ENCODE results near the gene TMEM127.

TMEM127 gene

GRCh38 chr2:96209729-96210085 is 56.1 kb downstream of the TMEM127 start:
- H3K4me1 ChIP-seq (ENCODE audit: insufficient read depth, insufficient read length), result peaks cover 6% of the 10 kb centered on the region
- H3K27me3 ChIP-seq (ENCODE audit: insufficient read depth, insufficient read length), result no peaks in the 10 kb centered on the region
- H3K36me3 ChIP-seq (ENCODE audit: insufficient read depth, insufficient read length, low read length), result peaks cover 13% of the 10 kb centered on the region
- H3K9ac ChIP-seq (ENCODE audit: insufficient read length, low read depth), result peak overlapping the region; percentile 57
- no peaks in the 10 kb centered on the region for H3K9me3 ChIP-seq (ENCODE audit: insufficient read depth, low read length)
- no peak for DNase-seq (ENCODE audit: low read depth, low spot score)
- TF ChIP-seq YY1 (IDR thresholded peaks at IDR 0.05; ENCODE audit: insufficient read depth, insufficient read length) (no peak), SUZ12 (IDR thresholded peaks at IDR 0.05; ENCODE audit: extremely low read depth, insufficient read depth, insufficient read length) (no peak), ZNF274 (IDR thresholded peaks at IDR 0.05; ENCODE audit: low read depth, low read length) (no peak)
- H3K4me3 ChIP-seq (ENCODE audit: insufficient read length, low read depth), result peak overlapping the region; percentile 96

DNA sequence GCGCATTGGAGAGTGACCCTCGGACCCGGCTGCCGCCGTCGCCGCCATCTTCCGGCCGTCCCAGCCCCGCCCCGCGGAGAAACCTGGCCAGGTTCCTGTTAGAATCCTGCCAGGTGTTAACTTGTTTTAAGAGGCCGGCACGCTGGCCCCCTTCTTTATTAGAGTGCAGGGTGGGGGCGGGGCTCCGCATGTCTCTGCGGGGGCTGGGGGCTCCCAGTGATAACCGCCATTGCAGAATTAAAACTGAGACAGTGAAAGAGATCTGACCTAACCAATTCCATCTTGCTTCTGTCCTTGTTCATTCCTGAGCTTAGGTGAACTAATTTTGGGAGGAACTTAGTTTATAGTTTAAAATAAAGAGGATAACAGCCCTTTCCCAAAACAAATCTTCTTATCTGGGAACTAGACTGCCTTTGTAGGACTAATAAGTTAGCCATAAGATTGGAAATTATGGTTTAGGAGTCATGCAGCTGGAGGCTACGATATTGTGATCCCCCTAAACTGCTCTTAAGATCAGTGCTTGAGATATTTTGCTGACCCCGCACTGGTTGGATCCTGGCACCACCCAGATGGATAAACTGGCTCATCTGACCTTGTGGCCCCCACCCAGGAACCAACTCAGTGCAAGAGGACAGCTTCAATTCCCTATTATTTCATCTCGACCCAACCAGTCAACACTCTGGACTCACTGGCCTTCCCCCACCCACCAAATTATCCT is 56.6 kb downstream of the TMEM127 start:
- peaks cover 6% of the 10 kb centered on the region for H3K4me1 ChIP-seq (ENCODE audit: insufficient read depth, insufficient read length)
- TF ChIP-seq YY1 (IDR thresholded peaks at IDR 0.05; ENCODE audit: insufficient read depth, insufficient read length) (peak; percentile 59), SUZ12 (IDR thresholded peaks at IDR 0.05; ENCODE audit: extremely low read depth, insufficient read depth, insufficient read length) (no peak)
- peaks cover 13% of the 10 kb centered on the region for H3K36me3 ChIP-seq (ENCODE audit: insufficient read depth, insufficient read length, low read length)
- peak overlapping the region; percentile 96 for H3K4me3 ChIP-seq (ENCODE audit: insufficient read length, low read depth)
- peak overlapping the region; percentile 57 for H3K9ac ChIP-seq (ENCODE audit: insufficient read length, low read depth)
- no peak for DNase-seq (ENCODE audit: low read depth, low spot score)
- no peaks in the 10 kb centered on the region for H3K27me3 ChIP-seq (ENCODE audit: insufficient read depth, insufficient read length)
- no peaks in the 10 kb centered on the region for H3K9me3 ChIP-seq (ENCODE audit: insufficient read depth, low read length)

GRCh38 chr2:96208143-96209010 is 57.4 kb downstream of the TMEM127 start, which contains the start of gene STARD7:
Gene STARD7, minus strand, starts transcription at chr2:96208827. Its CDS starts 393 bp downstream, at chr2:96208434.
- no peaks in the 10 kb centered on the region for H3K27me3 ChIP-seq (ENCODE audit: insufficient read depth, insufficient read length)
- H3K9ac ChIP-seq (ENCODE audit: insufficient read length, low read depth), result peak within 1 kb of the TSS; percentile 100
- peaks cover 15% of the 10 kb centered on the region for H3K36me3 ChIP-seq (ENCODE audit: insufficient read depth, insufficient read length, low read length)
- TF ChIP-seq ZNF274 (IDR thresholded peaks at IDR 0.05; ENCODE audit: low read depth, low read length) (no peak), YY1 (IDR thresholded peaks at IDR 0.05; ENCODE audit: insufficient read depth, insufficient read length) (no peak), SUZ12 (IDR thresholded peaks at IDR 0.05; ENCODE audit: extremely low read depth, insufficient read depth, insufficient read length) (no peak)
- peak within 1 kb of the TSS; percentile 96 for H3K4me3 ChIP-seq (ENCODE audit: insufficient read length, low read depth)
- no peaks in the 10 kb centered on the region for H3K9me3 ChIP-seq (ENCODE audit: insufficient read depth, low read length)
- peak; percentile 99 for DNase-seq (ENCODE audit: low read depth, low spot score)
- H3K4me1 ChIP-seq (ENCODE audit: insufficient read depth, insufficient read length), result peaks cover 6% of the 10 kb centered on the region

GRCh38 chr2:96207774-96208142 is 58.0 kb downstream of the TMEM127 start:
- no peak for DNase-seq (ENCODE audit: low read depth, low spot score)
- Histone ChIP-seq H3K4me1 (ENCODE audit: insufficient read depth, insufficient read length) (peaks cover 6% of the 10 kb centered on the region), H3K27me3 (ENCODE audit: insufficient read depth, insufficient read length) (no peaks in the 10 kb centered on the region), H3K9ac (ENCODE audit: insufficient read length, low read depth) (peak overlapping the region; percentile 100), H3K36me3 (ENCODE audit: insufficient read depth, insufficient read length, low read length) (peaks cover 15% of the 10 kb centered on the region), H3K9me3 (ENCODE audit: insufficient read depth, low read length) (no peaks in the 10 kb centered on the region), H3K4me3 (ENCODE audit: insufficient read length, low read depth) (peak overlapping the region; percentile 96)
- no peak for TF ChIP-seq SUZ12 (IDR thresholded peaks at IDR 0.05; ENCODE audit: extremely low read depth, insufficient read depth, insufficient read length)
- TF ChIP-seq YY1 (IDR thresholded peaks at IDR 0.05; ENCODE audit: insufficient read depth, insufficient read length), result no peak
- TF ChIP-seq ZNF274 (IDR thresholded peaks at IDR 0.05; ENCODE audit: low read depth, low read length), result no peak

DNA sequence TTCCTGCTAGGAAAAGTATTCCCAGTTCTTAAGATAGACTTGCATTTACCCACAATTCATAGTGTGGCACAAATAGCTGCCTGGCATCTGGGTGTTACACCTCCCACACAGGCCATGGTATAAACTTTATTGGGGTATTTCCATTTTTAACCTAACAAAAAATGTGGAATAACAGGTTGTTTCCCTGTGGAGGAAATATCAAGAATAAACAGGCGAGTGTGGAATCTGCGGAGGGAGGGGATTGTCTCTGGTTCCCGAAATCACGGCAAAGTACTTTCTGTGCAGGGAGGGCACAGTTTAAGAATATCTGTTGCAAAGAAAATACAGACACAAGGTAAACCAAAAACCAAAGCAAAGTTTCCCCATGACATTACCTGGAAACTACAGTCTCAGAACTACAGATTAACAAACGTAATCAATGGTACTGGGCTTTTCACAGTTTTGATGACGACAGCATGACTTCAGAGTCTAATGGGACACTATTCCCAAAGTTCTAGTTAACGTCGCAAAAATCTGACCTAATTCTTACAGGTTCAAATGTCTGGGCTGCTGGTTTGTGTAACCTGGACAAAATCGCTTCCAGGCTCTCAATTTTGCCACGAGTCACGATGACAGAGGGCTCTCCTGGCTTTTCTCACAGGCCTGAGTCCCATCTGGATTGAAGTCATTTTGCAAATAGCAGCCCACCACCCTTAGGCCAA is 58.6 kb downstream of the TMEM127 start:
- Histone ChIP-seq H3K27me3 (ENCODE audit: insufficient read depth, insufficient read length) (no peaks in the 10 kb centered on the region), H3K36me3 (ENCODE audit: insufficient read depth, insufficient read length, low read length) (peaks cover 15% of the 10 kb centered on the region), H3K4me1 (ENCODE audit: insufficient read depth, insufficient read length) (peaks cover 6% of the 10 kb centered on the region), H3K9ac (ENCODE audit: insufficient read length, low read depth) (peak overlapping the region; percentile 100), H3K9me3 (ENCODE audit: insufficient read depth, low read length) (no peaks in the 10 kb centered on the region), H3K4me3 (ENCODE audit: insufficient read length, low read depth) (peak overlapping the region; percentile 96)
- no peak for DNase-seq (ENCODE audit: low read depth, low spot score)
- TF ChIP-seq SUZ12 (IDR thresholded peaks at IDR 0.05; ENCODE audit: extremely low read depth, insufficient read depth, insufficient read length) (no peak), YY1 (IDR thresholded peaks at IDR 0.05; ENCODE audit: insufficient read depth, insufficient read length) (no peak), ZNF274 (IDR thresholded peaks at IDR 0.05; ENCODE audit: low read depth, low read length) (no peak)

GRCh38 chr2:96205888-96206287 is 59.9 kb downstream of the TMEM127 start:
- peak overlapping the region; percentile 57 for H3K9ac ChIP-seq (ENCODE audit: insufficient read length, low read depth)
- no peaks in the 10 kb centered on the region for H3K9me3 ChIP-seq (ENCODE audit: insufficient read depth, low read length)
- H3K36me3 ChIP-seq (ENCODE audit: insufficient read depth, insufficient read length, low read length), result peaks cover 15% of the 10 kb centered on the region
- H3K4me1 ChIP-seq (ENCODE audit: insufficient read depth, insufficient read length), result peaks cover 6% of the 10 kb centered on the region
- H3K27me3 ChIP-seq (ENCODE audit: insufficient read depth, insufficient read length), result no peaks in the 10 kb centered on the region
- TF ChIP-seq ZNF274 (IDR thresholded peaks at IDR 0.05; ENCODE audit: low read depth, low read length) (no peak), YY1 (IDR thresholded peaks at IDR 0.05; ENCODE audit: insufficient read depth, insufficient read length) (no peak), SUZ12 (IDR thresholded peaks at IDR 0.05; ENCODE audit: extremely low read depth, insufficient read depth, insufficient read length) (no peak)
- no peak for DNase-seq (ENCODE audit: low read depth, low spot score)
- peak overlapping the region; percentile 22 for H3K4me3 ChIP-seq (ENCODE audit: insufficient read length, low read depth)

All from NT2/D1 (cell line).